Adipocyte (in vitro differentiated cells): ENCODE measurements around the gene CRIM1.

Source experiments
- DNase-seq: peaks from one replicate; pipeline ENCODE4 v3.0.0-alpha.2; 2015; ENCODE audit warnings: low read depth
- H3K27me3 ChIP-seq: replicated peaks from 2 replicates; pipeline ENCODE4 v1.7.0; 2013; ENCODE audit warnings: mild to moderate bottlenecking, low read length, moderate library complexity; ENCODE audit not compliant: control insufficient read depth, insufficient read depth
- H3K36me3 ChIP-seq: 2 replicates; pipeline ENCODE4 v1.7.0; 2013; ENCODE audit warnings: low read length, mild to moderate bottlenecking, moderate library complexity; ENCODE audit not compliant: control insufficient read depth, insufficient read depth, severe bottlenecking
- H3K4me1 ChIP-seq: 2 replicates; pipeline ENCODE4 v1.7.0; 2013; ENCODE audit warnings: mild to moderate bottlenecking, low read length, moderate library complexity; ENCODE audit not compliant: control insufficient read depth, insufficient read depth
- H3K4me3 ChIP-seq: 2 replicates; pipeline ENCODE4 v1.7.0; 2013; ENCODE audit warnings: mild to moderate bottlenecking, low read length, moderate library complexity
- H3K9ac ChIP-seq: 2 replicates; pipeline ENCODE4 v1.7.0; 2013; ENCODE audit warnings: mild to moderate bottlenecking, low read length, moderate library complexity
- H3K9me3 ChIP-seq: 2 replicates; pipeline ENCODE4 v1.7.0; 2013; ENCODE audit warnings: mild to moderate bottlenecking, low read length, moderate library complexity; ENCODE audit not compliant: control insufficient read depth

Gene CRIM1

DNA sequence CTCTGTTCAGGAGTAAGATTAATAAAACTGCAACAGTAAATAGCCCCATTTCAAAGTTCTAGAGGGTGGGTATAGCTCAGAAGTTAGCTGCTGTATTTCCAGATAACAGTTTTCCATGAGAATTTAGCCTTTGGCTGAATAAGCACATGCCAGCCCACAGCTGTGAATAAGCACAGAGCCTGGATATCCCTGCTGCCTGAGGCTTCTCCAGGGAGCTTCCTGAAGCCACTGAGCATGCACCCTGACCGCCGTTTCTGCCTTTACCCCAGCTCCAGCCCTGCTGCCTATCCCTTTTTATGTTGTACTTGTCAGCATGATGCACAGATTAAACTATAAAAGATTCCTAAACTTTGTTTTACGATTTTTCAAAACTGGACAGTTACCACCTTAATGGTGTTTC, 157.1 kb downstream of the CRIM1 start:
- Histone ChIP-seq H3K27me3 (no peaks in the 10 kb centered on the region), H3K4me1 (no peaks in the 10 kb centered on the region), H3K9ac (no peak overlapping the region), H3K4me3 (no peak overlapping the region), H3K36me3 (peaks cover 93% of the 10 kb centered on the region), H3K9me3 (no peaks in the 10 kb centered on the region)
- no peak for DNase-seq

GRCh38 chr2:36513661-36514060, 158.1 kb downstream of the CRIM1 start:
- Histone ChIP-seq H3K9ac (no peak overlapping the region), H3K9me3 (no peaks in the 10 kb centered on the region), H3K36me3 (peaks cover 96% of the 10 kb centered on the region), H3K27me3 (no peaks in the 10 kb centered on the region), H3K4me1 (no peaks in the 10 kb centered on the region), H3K4me3 (no peak overlapping the region)
- no peak for DNase-seq

GRCh38 chr2:36515538-36515937, 160.0 kb downstream of the CRIM1 start:
- no peaks in the 10 kb centered on the region for H3K9me3 ChIP-seq
- no peak overlapping the region for H3K4me3 ChIP-seq
- H3K9ac ChIP-seq, result no peak overlapping the region
- H3K27me3 ChIP-seq, result no peaks in the 10 kb centered on the region
- no peak for DNase-seq
- no peaks in the 10 kb centered on the region for H3K4me1 ChIP-seq
- H3K36me3 ChIP-seq, result peaks cover 98% of the 10 kb centered on the region

GRCh38 chr2:36516136-36516870, 160.7 kb downstream of the CRIM1 start:
- H3K4me3 ChIP-seq, result no peak overlapping the region
- no peaks in the 10 kb centered on the region for H3K27me3 ChIP-seq
- DNase-seq, result peak; percentile 20
- no peak overlapping the region for H3K9ac ChIP-seq
- no peaks in the 10 kb centered on the region for H3K9me3 ChIP-seq
- peaks cover 98% of the 10 kb centered on the region for H3K36me3 ChIP-seq
- H3K4me1 ChIP-seq, result no peaks in the 10 kb centered on the region

- H3K36me3 ChIP-seq, result peaks cover 98% of the 10 kb centered on the region
- H3K9ac ChIP-seq, result no peak overlapping the region
- H3K27me3 ChIP-seq, result no peaks in the 10 kb centered on the region
- H3K9me3 ChIP-seq, result no peaks in the 10 kb centered on the region
- H3K4me1 ChIP-seq, result no peaks in the 10 kb centered on the region
- DNase-seq, result no peak
- H3K4me3 ChIP-seq, result no peak overlapping the region
Observed at GRCh38 chr2:36520431-36520830, 164.9 kb downstream of the CRIM1 start.

GRCh38 chr2:36523153-36523552, 167.6 kb downstream of the CRIM1 start:
- Histone ChIP-seq H3K9ac (no peak overlapping the region), H3K4me1 (no peaks in the 10 kb centered on the region), H3K36me3 (peaks cover 94% of the 10 kb centered on the region), H3K27me3 (no peaks in the 10 kb centered on the region), H3K9me3 (no peaks in the 10 kb centered on the region), H3K4me3 (no peak overlapping the region)
- DNase-seq, result no peak

DNA sequence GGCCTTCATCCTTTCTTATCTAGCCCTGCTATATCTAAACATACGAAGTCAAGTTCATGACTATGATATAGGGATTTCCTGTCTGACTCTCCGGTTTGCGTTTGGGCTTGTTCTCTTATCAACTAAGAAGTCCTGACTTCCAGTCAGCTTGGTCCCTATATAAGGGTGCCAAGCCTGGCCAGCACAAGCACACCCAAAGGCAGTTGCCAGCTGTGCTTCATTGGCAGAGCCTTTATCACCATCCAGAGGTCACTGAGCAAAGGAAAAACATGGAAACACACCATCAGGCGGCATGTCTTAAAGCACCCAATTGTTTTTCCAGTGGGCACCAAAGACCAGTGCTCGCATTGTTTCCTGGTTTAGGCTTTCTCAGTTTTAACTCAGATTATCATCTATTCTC, 169.7 kb downstream of the CRIM1 start:
- peaks cover 9% of the 10 kb centered on the region for H3K4me1 ChIP-seq
- no peaks in the 10 kb centered on the region for H3K27me3 ChIP-seq
- no peak overlapping the region for H3K4me3 ChIP-seq
- no peaks in the 10 kb centered on the region for H3K9me3 ChIP-seq
- peaks cover 89% of the 10 kb centered on the region for H3K36me3 ChIP-seq
- DNase-seq, result no peak
- H3K9ac ChIP-seq, result no peak overlapping the region

GRCh38 chr2:36526226-36526625, 170.6 kb downstream of the CRIM1 start:
- H3K36me3 ChIP-seq, result peaks cover 80% of the 10 kb centered on the region
- H3K9me3 ChIP-seq, result no peaks in the 10 kb centered on the region
- peak; percentile 32 for DNase-seq
- H3K27me3 ChIP-seq, result no peaks in the 10 kb centered on the region
- H3K4me1 ChIP-seq, result peaks cover 19% of the 10 kb centered on the region
- no peak overlapping the region for H3K4me3 ChIP-seq
- H3K9ac ChIP-seq, result no peak overlapping the region

DNA sequence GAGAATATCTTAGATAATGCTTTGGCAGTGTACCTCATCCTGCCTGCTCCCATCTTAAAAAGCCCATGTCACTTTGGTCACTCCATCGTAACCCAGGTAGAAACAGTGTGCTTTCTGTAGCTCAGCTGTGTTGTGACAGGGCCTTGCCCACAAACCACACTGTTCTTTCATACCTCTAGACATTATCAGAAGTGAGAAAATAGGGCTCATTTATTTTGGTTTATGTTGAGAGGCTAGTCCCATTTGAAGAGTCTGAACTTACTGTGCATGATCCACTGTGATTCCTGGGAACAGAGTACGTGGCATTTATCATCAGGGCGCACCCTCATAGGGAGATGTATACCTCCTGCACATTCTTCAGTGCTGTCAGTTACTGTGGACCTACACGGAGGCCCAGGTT, 172.7 kb downstream of the CRIM1 start:
- Histone ChIP-seq H3K9me3 (no peaks in the 10 kb centered on the region), H3K36me3 (peaks cover 79% of the 10 kb centered on the region), H3K27me3 (no peaks in the 10 kb centered on the region), H3K9ac (no peak overlapping the region), H3K4me3 (no peak overlapping the region), H3K4me1 (peaks cover 25% of the 10 kb centered on the region)
- no peak for DNase-seq

DNA sequence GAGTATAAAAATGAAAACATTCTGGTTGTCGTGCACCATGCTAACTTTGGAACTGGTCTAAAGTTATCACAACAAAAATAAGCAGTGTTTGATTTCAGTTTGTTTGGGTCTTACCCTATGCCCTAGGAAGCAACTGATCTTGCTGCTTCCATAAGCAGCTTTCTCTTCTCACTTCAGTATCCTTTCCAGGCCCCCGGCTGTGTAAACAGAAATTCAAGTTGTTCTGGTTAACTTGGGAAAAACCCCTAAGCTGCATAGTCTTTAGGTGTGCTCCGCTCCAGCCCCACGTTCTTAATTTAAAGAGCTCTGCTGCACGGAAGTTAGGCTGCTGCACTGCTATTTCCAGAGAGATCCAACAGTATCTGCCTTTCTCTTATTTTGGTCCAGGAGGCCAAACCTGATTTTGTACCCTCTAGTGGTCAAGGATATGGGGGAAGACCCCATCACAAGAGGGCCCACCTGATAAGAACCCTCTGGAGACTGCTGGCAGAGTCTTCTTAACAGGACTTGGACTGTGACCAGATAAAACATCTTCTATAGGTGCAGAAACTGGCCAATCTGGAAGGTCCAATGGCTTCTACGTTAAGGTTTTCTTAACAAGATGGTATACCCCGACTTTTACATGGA, 173.3 kb downstream of the CRIM1 start:
- no peak overlapping the region for H3K4me3 ChIP-seq
- H3K4me1 ChIP-seq, result peaks cover 25% of the 10 kb centered on the region
- no peaks in the 10 kb centered on the region for H3K9me3 ChIP-seq
- peaks cover 77% of the 10 kb centered on the region for H3K36me3 ChIP-seq
- DNase-seq, result no peak
- no peak overlapping the region for H3K9ac ChIP-seq
- no peaks in the 10 kb centered on the region for H3K27me3 ChIP-seq

DNA sequence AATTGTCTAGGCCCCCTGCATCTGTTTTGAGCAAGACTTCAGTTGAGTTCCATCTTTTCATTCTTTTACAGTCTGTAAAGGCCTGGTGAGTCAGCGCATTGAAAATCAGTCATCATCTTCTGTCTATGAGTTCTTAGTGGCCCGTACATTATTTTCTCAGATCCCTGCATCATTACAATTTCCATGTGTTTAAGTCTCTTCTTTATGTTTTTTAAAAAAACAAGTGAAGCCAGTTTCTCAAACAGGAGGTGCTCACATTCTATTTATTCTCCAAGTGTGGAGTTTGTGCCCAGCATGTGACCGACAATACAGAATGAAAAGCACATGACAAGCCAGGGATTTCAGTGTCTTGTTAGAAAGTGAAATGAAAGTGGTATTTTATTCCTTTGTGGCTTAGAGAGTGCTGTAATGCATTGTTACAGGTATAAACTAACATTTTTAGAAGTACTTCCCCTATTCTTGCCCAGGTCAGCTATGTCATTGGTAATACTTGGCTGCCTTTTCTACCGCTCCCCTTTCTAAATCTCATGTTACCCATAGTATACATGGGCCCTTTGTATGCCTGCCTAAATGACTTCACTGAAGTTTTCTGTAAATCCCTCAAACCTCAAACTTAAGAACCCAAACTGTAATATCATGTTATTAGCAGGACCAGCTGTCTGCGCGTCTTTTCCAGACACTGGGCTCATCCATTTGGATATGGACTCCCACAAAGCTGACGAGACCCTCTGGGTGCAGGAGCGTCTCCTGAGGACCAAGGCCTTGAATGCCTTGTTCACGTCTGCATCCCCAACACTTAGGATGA, 174.8 kb downstream of the CRIM1 start:
- peaks cover 64% of the 10 kb centered on the region for H3K36me3 ChIP-seq

More for the DNA sequence above, 174.8 kb downstream of the CRIM1 start:
- H3K4me1 ChIP-seq, result peaks cover 25% of the 10 kb centered on the region
- DNase-seq, result peak; percentile 65
- no peaks in the 10 kb centered on the region for H3K9me3 ChIP-seq
- H3K9ac ChIP-seq, result peak overlapping the region; percentile 55
- peak overlapping the region; percentile 42 for H3K4me3 ChIP-seq
- H3K27me3 ChIP-seq, result no peaks in the 10 kb centered on the region
